Measurements from ENCODE around the gene HSPA1L.

HSPA1L gene

DNA sequence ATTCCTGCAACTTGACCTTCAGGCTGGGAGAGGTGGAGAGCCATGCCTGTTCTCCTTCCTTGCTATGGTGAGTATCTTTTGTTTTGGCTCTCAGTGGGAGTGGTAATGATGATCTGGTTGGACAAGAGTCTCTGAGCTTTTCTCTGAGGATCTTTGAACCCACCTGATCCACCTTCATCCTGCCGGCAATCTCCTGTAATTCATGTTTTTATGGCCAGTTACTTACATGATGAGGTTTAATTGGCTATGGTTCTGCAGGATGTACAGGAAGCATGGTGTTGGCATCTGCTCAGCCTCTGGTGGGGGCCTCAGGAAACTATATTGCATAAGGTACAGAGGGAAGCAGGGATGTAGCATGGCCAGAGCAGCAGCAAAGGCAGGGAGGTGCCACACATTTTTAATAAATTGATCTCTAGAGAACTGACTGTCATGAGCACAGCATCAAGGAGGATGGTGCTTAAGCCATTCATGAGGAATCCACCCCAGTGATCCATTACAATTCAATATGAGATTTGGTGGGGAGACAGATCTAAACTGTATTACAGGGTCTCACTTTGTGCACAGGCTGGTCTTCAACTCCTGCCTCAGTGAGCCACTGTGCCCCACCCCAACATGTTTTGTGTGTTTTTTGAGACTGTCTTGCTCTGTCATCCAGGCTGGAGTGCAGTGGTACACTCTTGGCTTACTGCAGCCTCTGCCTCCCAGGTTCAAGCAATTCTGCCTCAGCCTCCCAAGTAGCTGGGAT lies 22.5 kb upstream of the HSPA1L start:
- Histone ChIP-seq H3K9me3 (ENCODE audit: control insufficient read depth, low read length) (no peaks in the 10 kb centered on the region), H3K4me1 (ENCODE audit: control insufficient read depth, insufficient read depth, low read depth, low read length) (peaks cover 18% of the 10 kb centered on the region), H3K36me3 (ENCODE audit: control insufficient read depth in 1 of 2, insufficient read depth in 2 of 2, low read depth in 1 of 2, low read length in 2 of 2) (peaks cover 51% of the 10 kb centered on the region in 2 experiments), H3K18ac (ENCODE audit: low read depth in 1 of 2, low read length in 2 of 2) (no peak overlapping the region), H3K27ac (ENCODE audit: low read length, poor library complexity, severe bottlenecking) (no peak overlapping the region), H2AK5ac (ENCODE audit: low read length, severe bottlenecking) (no peak overlapping the region), H3K14ac (ENCODE audit: low read length in 2 of 2) (peak overlapping the region in 1 of 2 experiments; percentile 48), H3K27me3 (ENCODE audit: control insufficient read depth in 1 of 2, insufficient read depth in 1 of 2, low read length in 2 of 2) (no peaks in the 10 kb centered on the region), H4K91ac (ENCODE audit: low read length) (no peak overlapping the region), H3K4me3 (ENCODE audit: insufficient read depth in 1 of 2, low read depth in 1 of 2, low read length in 2 of 2) (peak overlapping the region; percentile 30 to 100), H2BK5ac (ENCODE audit: low read depth, low read length, poor library complexity, severe bottlenecking) (no peak overlapping the region), H4K8ac (ENCODE audit: low read length) (no peak overlapping the region), H3K79me1 (replicated peaks; ENCODE audit: low read length, poor library complexity, severe bottlenecking) (peaks cover 9% of the 10 kb centered on the region), H3K23ac (ENCODE audit: low read length in 2 of 2) (no peak overlapping the region), H3K4me2 (ENCODE audit: low read length, poor library complexity, severe bottlenecking) (peak overlapping the region; percentile 98), H3K9ac (ENCODE audit: low read length) (peak overlapping the region; percentile 98), H3K4ac (ENCODE audit: low read depth in 1 of 2, low read length in 2 of 2) (no peak overlapping the region), H2BK120ac (ENCODE audit: low read depth, low read length) (no peak overlapping the region), H2AFZ (ENCODE audit: low read depth, low read length) (no peak overlapping the region), H2BK15ac (ENCODE audit: low read depth, poor library complexity, severe bottlenecking) (no peak overlapping the region), H2BK12ac (ENCODE audit: low read length in 2 of 2) (no peak overlapping the region)
- WGBS = no CpG with 5 or more reads among the region's 1 CpG
- no peak for DNase-seq

DNA sequence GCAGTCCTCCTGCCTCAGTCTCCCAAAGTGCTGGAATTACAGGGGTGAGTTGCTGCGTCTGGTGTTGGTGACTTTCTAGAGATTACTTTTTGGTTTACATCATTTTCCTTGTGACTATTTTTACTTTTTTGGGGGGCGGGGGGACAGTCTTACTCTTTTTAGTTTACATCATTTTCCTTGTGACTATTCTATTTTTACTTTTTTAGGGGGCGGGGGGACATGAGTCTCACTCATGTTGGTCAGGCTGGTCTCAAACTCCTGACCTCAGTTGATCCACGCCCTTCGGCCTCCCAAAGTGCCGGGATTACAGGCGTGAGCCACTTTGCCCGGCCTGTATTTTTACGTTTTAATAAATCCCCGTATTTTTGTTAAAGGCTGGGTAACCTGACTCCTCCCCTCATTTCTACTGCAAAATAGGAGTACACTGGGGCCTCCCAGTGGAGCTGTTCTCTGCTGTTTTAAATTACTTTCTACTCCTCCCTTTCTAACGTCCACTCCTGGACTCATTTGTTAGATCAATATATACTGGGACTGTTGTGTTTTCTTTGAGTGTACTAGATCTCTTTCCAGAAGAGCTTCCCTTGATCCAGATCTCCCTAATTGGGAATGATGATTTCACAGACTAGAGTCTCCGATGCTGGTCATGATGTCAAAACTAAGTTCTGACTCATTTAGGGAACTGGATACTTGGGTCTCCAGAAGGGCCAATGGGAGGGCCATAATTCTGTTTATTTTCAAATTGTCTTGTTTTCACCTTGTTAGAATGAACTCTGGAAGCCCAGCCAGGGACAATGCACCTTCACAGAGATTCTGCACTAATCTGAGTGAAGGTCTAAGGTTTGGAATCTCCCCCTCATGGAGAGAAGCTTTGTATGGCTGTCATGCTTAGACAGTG lies 21.6 kb upstream of the HSPA1L start:
- H2AFZ ChIP-seq (ENCODE audit: low read depth, low read length) = no peak overlapping the region
- peak overlapping the region; percentile 98 for H3K9ac ChIP-seq (ENCODE audit: low read length)
- H3K23ac ChIP-seq (ENCODE audit: low read length in 2 of 2) = no peak overlapping the region
- peaks cover 9% of the 10 kb centered on the region for H3K79me1 ChIP-seq (replicated peaks; ENCODE audit: low read length, poor library complexity, severe bottlenecking)
- no peaks in the 10 kb centered on the region for H3K9me3 ChIP-seq (ENCODE audit: control insufficient read depth, low read length)
- H2BK120ac ChIP-seq (ENCODE audit: low read depth, low read length) = no peak overlapping the region
- peak overlapping the region in 1 of 2 experiments; percentile 48 for H3K14ac ChIP-seq (ENCODE audit: low read length in 2 of 2)
- H3K4me2 ChIP-seq (ENCODE audit: low read length, poor library complexity, severe bottlenecking) = peak overlapping the region; percentile 98
- no peak overlapping the region for H2BK12ac ChIP-seq (ENCODE audit: low read length in 2 of 2)
- H3K4me1 ChIP-seq (ENCODE audit: control insufficient read depth, insufficient read depth, low read depth, low read length) = peaks cover 18% of the 10 kb centered on the region
- DNase-seq = peak; percentile 68
- peaks cover 44 to 51% of the 10 kb centered on the region in 2 experiments for H3K36me3 ChIP-seq (ENCODE audit: control insufficient read depth in 1 of 2, insufficient read depth in 2 of 2, low read depth in 1 of 2, low read length in 2 of 2)
- peak overlapping the region; percentile 30 for H3K27ac ChIP-seq (ENCODE audit: low read length, poor library complexity, severe bottlenecking)
- H4K91ac ChIP-seq (ENCODE audit: low read length) = no peak overlapping the region
- H4K8ac ChIP-seq (ENCODE audit: low read length) = no peak overlapping the region
- H2BK15ac ChIP-seq (ENCODE audit: low read depth, poor library complexity, severe bottlenecking) = no peak overlapping the region
- 13% methylated on average over 10 of the region's 12 CpGs for WGBS
- H3K4ac ChIP-seq (ENCODE audit: low read depth in 1 of 2, low read length in 2 of 2) = no peak overlapping the region
- H3K18ac ChIP-seq (ENCODE audit: low read depth in 1 of 2, low read length in 2 of 2) = peak overlapping the region in 1 of 2 experiments; percentile 11
- no peaks in the 10 kb centered on the region for H3K27me3 ChIP-seq (ENCODE audit: control insufficient read depth in 1 of 2, insufficient read depth in 1 of 2, low read length in 2 of 2)
- no peak overlapping the region for H2AK5ac ChIP-seq (ENCODE audit: low read length, severe bottlenecking)
- H2BK5ac ChIP-seq (ENCODE audit: low read depth, low read length, poor library complexity, severe bottlenecking) = no peak overlapping the region
- peak overlapping the region; percentile 51 to 100 for H3K4me3 ChIP-seq (ENCODE audit: insufficient read depth in 1 of 2, low read depth in 1 of 2, low read length in 2 of 2)

DNA sequence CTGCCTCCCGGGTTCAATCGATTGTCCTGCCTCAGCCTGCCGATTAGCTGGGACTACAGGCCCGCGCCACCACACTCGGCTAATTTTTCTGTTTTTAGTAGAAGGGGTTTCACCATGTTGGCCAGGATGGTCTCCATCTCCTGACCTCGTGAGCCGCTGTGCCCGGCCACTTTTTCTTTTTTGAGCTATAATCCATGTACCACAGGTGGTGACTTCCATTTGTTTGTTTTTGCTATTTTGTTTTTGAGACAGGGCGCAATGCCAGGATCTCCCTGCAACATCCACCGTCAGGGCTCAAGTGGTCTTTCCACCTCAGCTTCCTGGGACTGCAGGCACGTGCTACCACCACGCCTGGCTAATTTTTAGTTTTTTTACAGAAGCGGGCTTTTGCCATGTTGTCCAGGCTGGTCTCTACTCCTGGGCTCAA lies 21.0 kb upstream of the HSPA1L start:
- H4K8ac ChIP-seq (ENCODE audit: low read length) = no peak overlapping the region
- H2BK5ac ChIP-seq (ENCODE audit: low read depth, low read length, poor library complexity, severe bottlenecking) = no peak overlapping the region
- peak overlapping the region; percentile 51 to 100 for H3K4me3 ChIP-seq (ENCODE audit: insufficient read depth in 1 of 2, low read depth in 1 of 2, low read length in 2 of 2)
- peak overlapping the region; percentile 98 for H3K9ac ChIP-seq (ENCODE audit: low read length)
- H2BK15ac ChIP-seq (ENCODE audit: low read depth, poor library complexity, severe bottlenecking) = no peak overlapping the region
- H2AK5ac ChIP-seq (ENCODE audit: low read length, severe bottlenecking) = no peak overlapping the region
- peaks cover 22% of the 10 kb centered on the region for H3K4me1 ChIP-seq (ENCODE audit: control insufficient read depth, insufficient read depth, low read depth, low read length)
- DNase-seq = no peak
- H3K23ac ChIP-seq (ENCODE audit: low read length in 2 of 2) = peak overlapping the region in 1 of 2 experiments; percentile 14
- no peak overlapping the region for H2AFZ ChIP-seq (ENCODE audit: low read depth, low read length)
- no peak overlapping the region for H2BK12ac ChIP-seq (ENCODE audit: low read length in 2 of 2)
- H3K27me3 ChIP-seq (ENCODE audit: control insufficient read depth in 1 of 2, insufficient read depth in 1 of 2, low read length in 2 of 2) = no peaks in the 10 kb centered on the region
- H3K14ac ChIP-seq (ENCODE audit: low read length in 2 of 2) = peak overlapping the region in 1 of 2 experiments; percentile 86
- H3K18ac ChIP-seq (ENCODE audit: low read depth in 1 of 2, low read length in 2 of 2) = peak overlapping the region in 1 of 2 experiments; percentile 21
- H3K9me3 ChIP-seq (ENCODE audit: control insufficient read depth, low read length) = no peaks in the 10 kb centered on the region
- H2BK120ac ChIP-seq (ENCODE audit: low read depth, low read length) = no peak overlapping the region
- H3K4ac ChIP-seq (ENCODE audit: low read depth in 1 of 2, low read length in 2 of 2) = peak overlapping the region in 1 of 2 experiments; percentile 58
- peak overlapping the region; percentile 98 for H3K4me2 ChIP-seq (ENCODE audit: low read length, poor library complexity, severe bottlenecking)
- under 1% methylated on average over 14 of the region's 14 CpGs for WGBS
- H3K27ac ChIP-seq (ENCODE audit: low read length, poor library complexity, severe bottlenecking) = peak overlapping the region; percentile 30
- H3K36me3 ChIP-seq (ENCODE audit: control insufficient read depth in 1 of 2, insufficient read depth in 2 of 2, low read depth in 1 of 2, low read length in 2 of 2) = peaks cover 37 to 50% of the 10 kb centered on the region in 2 experiments
- peak overlapping the region; percentile 29 for H4K91ac ChIP-seq (ENCODE audit: low read length)
- H3K79me1 ChIP-seq (replicated peaks; ENCODE audit: low read length, poor library complexity, severe bottlenecking) = peaks cover 11% of the 10 kb centered on the region

All from mesenchymal stem cell (in vitro differentiated cells and primary cell).